ENCODE measurements around the gene SKA1.

The SKA1 gene, protein sequence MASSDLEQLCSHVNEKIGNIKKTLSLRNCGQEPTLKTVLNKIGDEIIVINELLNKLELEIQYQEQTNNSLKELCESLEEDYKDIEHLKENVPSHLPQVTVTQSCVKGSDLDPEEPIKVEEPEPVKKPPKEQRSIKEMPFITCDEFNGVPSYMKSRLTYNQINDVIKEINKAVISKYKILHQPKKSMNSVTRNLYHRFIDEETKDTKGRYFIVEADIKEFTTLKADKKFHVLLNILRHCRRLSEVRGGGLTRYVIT

GRCh38 chr18:50374753-50375391 lies at the start of gene SKA1:
Gene SKA1, plus strand, starts transcription at chr18:50375046. Its CDS starts 785 bp downstream, at chr18:50375831.
- ATAC-seq, result peak; percentile 97 to 98

DNA sequence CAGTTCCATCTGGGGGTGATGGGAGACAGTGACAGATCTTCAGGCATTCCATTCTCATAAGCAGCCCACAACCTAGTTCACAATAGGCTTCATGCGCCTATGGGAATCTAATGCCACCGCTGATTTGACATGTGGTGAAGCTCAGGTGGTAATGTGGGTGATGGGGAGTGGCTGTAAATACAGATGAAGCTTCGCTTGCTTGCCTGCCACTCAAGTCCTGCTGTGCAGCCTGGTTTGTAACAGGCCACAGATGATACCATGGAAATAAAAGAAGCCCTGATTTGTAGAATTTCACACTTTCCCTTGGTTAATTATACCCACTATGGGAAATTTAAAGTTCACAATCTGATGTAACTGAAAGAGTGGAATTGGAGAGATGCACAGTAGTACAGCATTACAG lies 46.9 kb upstream of the SKA1 start:
- no peak for ATAC-seq

- no peak for ATAC-seq
Measured at GRCh38 chr18:50330176-50330575, 44.7 kb upstream of the SKA1 start.

- ATAC-seq, result no peak
Measured at GRCh38 chr18:50331691-50332090, 43.2 kb upstream of the SKA1 start.

- ATAC-seq, result no peak
Measured at GRCh38 chr18:50334546-50335152, 40.2 kb upstream of the SKA1 start.

GRCh38 chr18:50338122-50338521 lies 36.7 kb upstream of the SKA1 start:
- no peak for ATAC-seq

GRCh38 chr18:50338715-50339114 lies 36.1 kb upstream of the SKA1 start:
- ATAC-seq, result no peak

DNA sequence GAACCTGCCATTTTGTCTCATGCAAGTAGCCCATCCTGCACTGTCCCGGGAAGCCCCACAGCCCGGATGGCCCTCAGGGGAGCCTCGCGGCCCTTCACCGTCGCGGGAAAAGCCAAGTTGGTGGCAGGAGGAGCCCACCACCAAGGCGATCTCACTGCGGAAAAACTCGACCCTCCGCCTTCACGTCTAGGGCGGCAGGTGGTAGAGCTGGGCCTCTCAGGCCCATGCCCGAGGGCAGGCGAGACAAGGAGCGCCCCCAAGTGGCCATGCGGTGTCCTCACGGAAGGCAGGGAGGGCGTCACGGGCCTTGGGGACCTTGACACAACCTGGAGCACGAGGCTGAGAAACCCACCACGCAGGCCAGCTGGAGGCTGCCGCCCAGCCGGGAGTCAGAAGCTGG lies 34.8 kb upstream of the SKA1 start:
- ATAC-seq, result no peak

GRCh38 chr18:50341443-50341842 lies 33.4 kb upstream of the SKA1 start:
- ATAC-seq, result no peak

- no peak for ATAC-seq
Measured at GRCh38 chr18:50350699-50351098, 24.1 kb upstream of the SKA1 start.

DNA sequence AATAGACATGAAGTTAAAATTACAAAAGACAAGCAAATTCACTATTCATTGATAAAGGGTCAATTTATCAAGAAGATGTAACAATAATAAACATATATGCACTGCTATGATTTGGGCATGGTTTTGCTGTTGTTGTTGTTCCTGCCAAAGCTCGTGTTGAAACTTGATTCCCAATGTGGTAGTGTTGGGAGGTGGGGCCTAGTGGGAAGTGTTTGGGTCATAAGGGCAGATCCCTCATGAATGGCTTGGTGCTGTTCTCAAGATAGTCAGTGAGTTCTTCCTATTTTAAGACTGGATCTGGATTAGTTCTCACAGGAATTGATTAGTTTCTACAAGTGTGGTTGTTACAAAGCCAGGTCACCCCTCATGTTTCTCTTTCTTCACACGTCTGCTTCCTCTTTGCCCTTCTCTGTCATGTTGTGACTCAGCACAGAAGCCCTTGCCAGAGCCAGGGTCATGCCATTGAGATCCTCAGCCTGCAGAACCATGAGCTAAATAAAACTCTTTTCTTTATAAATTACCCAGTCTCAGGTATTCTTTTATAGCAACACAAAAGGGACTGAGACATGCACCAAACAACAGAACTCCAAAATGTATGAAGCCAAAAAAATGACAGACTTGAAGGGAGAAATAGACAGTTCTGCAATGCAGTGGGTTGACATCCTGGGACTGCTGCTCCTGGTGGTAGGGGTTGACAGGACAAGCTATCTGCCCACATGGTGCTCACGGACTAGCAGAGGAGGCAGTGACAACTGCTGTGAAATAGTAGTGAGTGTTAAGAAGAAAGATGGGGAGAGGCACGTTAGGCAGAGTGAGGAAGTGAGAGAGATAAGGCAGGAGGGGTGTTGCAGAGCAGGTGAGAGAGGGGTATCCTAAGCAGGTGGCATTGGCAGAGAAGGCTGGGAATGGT lies 18.6 kb upstream of the SKA1 start:
- ATAC-seq, result peak; percentile 41 to 63

DNA sequence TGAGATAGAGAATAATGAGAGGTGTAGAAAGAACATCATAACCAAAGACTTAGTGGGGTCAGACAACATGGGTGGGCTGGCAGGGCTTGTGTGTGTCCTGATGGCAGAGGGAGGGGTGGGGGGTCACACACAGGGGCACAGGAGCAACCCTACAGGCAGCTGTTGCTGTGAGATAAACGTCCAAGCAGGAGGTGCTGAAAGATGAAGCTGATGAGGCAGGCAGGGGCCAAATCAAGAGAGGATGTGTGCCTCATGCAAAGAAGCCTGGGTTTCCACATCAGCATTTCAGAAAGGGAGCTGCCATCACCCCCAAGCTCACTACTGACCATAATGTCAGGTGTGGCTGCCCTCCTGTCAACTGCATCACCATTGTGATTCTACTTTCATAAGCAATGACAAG lies 16.0 kb upstream of the SKA1 start:
- no peak for ATAC-seq

GRCh38 chr18:50359806-50360205 lies 15.0 kb upstream of the SKA1 start:
- no peak for ATAC-seq

DNA sequence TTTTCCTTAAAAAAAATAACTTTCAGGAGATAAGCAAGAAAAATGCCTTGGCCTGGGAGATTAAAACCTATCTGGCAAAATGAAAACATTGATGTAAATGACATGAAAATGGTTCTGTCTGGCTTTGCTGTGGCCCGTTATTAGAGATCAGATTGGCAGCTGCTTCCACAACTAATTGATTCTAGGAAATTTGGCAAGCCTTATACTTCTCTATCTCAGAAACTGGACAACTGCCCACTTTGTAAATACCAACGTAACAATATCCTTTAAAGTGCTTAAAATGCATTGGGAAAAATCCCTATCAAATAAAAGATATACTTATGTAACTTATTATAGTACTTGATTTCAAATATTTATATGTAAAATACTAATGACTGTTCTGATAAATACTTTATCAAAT lies 14.2 kb upstream of the SKA1 start:
- ATAC-seq, result no peak

- no peak for ATAC-seq
Measured at GRCh38 chr18:50369672-50370071, 5.2 kb upstream of the SKA1 start.

DNA sequence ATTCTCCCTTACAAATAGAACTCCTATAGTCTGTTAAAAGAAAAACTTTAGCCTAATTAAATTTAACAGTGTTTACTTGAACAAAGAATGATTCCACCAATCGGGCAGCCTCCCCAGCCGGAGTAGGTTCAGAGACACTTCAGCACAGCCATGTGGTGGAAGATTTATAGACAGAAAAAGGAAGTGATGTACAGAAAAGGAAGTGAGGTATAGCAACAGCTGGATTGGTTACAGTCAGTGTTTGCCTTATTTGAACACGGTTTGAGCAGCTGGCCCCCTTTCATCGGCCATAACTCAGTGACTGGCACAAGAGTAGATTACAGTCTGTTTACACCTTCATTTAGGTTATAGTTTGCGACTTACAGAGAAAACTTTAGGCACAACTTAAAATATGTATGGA lies 2.1 kb upstream of the SKA1 start:
- no peak for ATAC-seq

DNA sequence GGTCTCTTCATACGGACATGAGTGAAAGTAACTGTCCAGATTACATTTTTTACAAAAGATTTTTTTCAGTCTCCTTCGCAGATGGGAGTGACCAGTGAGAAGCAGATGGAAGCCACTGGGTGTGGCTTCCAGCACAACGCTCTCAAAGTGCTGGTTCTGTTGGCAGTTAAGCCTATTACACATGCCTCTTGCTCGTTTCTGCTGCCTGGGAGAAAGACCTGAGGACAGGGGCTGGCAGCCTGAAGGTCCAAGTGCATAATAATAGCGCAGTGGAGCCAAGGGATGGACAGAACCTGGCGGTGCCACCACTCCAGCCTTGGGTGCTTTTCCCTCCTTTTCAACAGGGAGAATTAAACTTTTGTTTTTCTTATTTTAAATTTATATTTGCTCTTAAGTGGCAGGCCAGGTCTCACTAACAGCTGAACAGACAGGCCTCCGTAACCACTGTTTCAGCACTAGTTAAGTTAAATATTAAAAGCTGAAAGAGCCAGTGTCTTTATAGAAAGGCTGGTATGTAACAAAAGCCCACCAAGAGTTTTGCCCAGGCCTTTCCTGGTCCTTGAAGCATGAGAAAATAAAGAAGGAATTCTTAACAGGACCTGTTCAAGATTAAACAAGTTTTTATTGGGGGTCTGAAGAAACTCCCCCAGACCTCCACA lies 1.2 kb upstream of the SKA1 start:
- no peak for ATAC-seq

- ATAC-seq, result no peak
Measured at GRCh38 chr18:50374220-50374752, 560 bp upstream of the SKA1 start.

- no peak for ATAC-seq
Measured at GRCh38 chr18:50377061-50377798, 2.4 kb downstream of the SKA1 start.

DNA sequence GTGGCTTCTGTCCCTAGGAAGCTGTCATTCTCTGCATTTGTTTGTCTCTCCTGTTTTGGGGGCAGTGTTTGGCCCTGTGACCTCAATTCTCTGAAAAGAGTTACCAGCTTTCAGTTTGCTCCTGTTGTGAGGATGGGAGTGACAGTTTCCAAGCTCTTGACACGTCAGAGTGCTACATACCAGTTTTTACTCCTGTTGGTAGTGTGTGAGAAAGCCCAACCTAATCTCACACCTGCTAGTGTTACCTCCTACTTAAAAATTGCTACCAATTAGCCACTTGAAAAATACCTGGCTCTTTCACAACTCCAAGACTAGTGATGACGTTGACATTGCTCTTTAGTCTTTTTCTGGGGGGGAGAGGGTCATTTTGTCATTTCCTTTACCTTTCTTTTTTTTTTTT lies 14.1 kb downstream of the SKA1 start:
- ATAC-seq, result no peak

DNA sequence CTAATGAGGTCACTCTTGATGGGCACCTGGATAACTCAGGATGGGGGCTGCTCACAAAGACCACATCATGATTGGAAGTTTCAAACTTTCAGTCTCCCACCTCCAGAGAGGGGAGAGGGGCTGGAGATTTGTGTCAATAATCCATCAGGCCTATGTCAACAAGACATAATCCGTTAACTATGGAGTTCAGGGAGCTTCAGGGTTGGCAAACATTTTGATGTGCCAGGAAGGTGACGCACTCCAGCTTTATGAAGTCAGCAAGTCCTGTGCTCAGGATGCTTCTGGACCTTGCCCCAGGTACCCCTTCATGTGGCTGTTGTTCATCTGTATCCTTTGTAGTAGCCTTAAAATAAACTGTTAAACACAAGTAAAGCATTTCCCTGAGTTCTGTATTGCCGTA lies 19.0 kb downstream of the SKA1 start:
- ATAC-seq, result no peak

DNA sequence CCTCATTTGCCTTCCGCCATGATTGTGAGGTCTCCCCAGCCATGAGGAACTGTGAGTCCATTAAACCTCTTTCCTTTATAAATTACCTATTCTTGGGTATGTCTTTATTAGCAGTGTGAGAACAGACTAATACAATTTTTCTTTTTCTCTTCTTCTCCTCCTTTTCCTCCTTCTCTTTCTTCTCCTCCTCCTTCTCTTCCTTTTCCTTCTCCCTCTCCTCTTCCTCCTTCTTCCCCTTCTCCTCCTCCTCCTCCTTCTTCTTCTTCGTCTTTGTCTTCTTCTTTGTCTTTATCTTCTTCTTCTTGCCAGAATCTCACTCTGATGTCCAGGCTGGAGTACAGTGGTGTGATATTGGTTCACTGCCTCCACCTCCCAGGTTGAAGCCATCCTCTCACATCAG lies 20.2 kb downstream of the SKA1 start:
- no peak for ATAC-seq

All from activated CD4-positive, CD25-positive, alpha-beta regulatory T cell treated with anti-CD3 and anti-CD28 coated beads, Interleukin-2, amount 50 U/mL, for 24 hours (primary cell).